Measurements from ENCODE around the gene WDR33.

GRCh38 chr2:127703282-127703681 lies 107.7 kb downstream of the WDR33 start:
- TF ChIP-seq CTCF (IDR thresholded peaks at IDR 0.05; ENCODE audit: low read length) (no peak), EZH2 (IDR thresholded peaks at IDR 0.05; ENCODE audit: borderline replicate concordance, low read length) (no peak)

Data from OCI-LY1 (cell line).